Measurements from ENCODE around the gene MUC5AC. TPM values are rescaled to one million over a fixed set of nuclear protein-coding genes. Genes with fewer than 3 reads are reported as not detected.

The MUC5AC gene
- polyA plus RNA-seq, 4 donors: 0.06 to 0.13 TPM; not detected in 2

DNA sequence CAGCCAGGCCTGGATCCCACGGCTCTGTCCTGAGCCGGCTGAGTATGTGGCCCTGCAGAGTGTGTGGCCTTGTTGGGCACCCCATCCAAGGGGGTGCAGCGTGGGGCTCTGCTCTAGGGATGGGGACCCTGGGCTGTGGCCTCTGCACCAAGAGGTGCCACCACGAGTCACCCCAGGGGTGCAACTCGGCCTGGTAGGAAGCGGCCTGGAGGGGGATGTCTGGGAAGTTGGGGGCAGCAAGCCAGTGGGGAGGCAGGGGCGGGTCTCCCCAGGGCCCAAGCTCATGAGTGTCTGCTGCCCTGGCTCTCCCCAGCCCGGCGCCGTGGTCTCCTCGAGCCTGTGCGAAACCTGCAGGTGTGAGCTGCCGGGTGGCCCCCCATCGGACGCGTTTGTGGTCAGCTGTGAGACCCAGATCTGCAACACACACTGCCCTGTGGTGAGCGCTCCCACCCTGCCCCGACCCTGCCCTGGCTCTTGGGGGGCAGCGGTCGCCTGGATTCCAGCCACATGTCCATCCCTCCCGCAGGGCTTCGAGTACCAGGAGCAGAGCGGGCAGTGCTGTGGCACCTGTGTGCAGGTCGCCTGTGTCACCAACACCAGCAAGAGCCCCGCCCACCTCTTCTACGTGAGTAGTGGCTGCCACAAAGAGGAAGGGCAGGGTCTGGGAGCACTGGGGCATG is 40.9 kb downstream of the MUC5AC start:
- H3K27me3 ChIP-seq (ENCODE audit: control insufficient read depth in 3 of 3, insufficient read depth in 3 of 3, low read length in 3 of 3): peaks cover 0 to 11% (median 2%) of the 10 kb centered on the region in 3 donors
- H3K4me1 ChIP-seq (ENCODE audit: control insufficient read depth in 3 of 3, insufficient read depth in 2 of 3, low read depth in 1 of 3, low read length in 2 of 3): no peaks in the 10 kb centered on the region
- no peaks in the 10 kb centered on the region for H3K36me3 ChIP-seq (ENCODE audit: control insufficient read depth in 3 of 3, insufficient read depth in 2 of 3, low read depth in 1 of 3, low read length in 3 of 3)
- no peak for FAIRE-seq
- no peak overlapping the region for H3K27ac ChIP-seq (ENCODE audit: low read depth in 1 of 3, low read length in 2 of 3)
- H3K9me3 ChIP-seq (ENCODE audit: control insufficient read depth in 2 of 2, insufficient read depth in 1 of 2, low read depth in 1 of 2, low read length in 1 of 2): peaks cover 0 to 4% of the 10 kb centered on the region in 2 donors
- DNase-seq: no peak
- no peak overlapping the region for H3K4me3 ChIP-seq (ENCODE audit: low read depth in 1 of 3, low read length in 3 of 3)
- 67 to 74% (median 74%) methylated on average over 23 to 26 of the region's 26 CpGs for WGBS, 3 donors

- Histone ChIP-seq H3K4me3 (ENCODE audit: low read depth in 1 of 3, low read length in 3 of 3) (no peak overlapping the region), H3K27me3 (ENCODE audit: control insufficient read depth in 3 of 3, insufficient read depth in 3 of 3, low read length in 3 of 3) (peaks cover 0 to 11% (median 2%) of the 10 kb centered on the region in 3 donors), H3K27ac (ENCODE audit: low read depth in 1 of 3, low read length in 2 of 3) (no peak overlapping the region), H3K4me1 (ENCODE audit: control insufficient read depth in 3 of 3, insufficient read depth in 2 of 3, low read depth in 1 of 3, low read length in 2 of 3) (no peaks in the 10 kb centered on the region), H3K36me3 (ENCODE audit: control insufficient read depth in 3 of 3, insufficient read depth in 2 of 3, low read depth in 1 of 3, low read length in 3 of 3) (no peaks in the 10 kb centered on the region), H3K9me3 (ENCODE audit: control insufficient read depth in 2 of 2, insufficient read depth in 1 of 2, low read depth in 1 of 2, low read length in 1 of 2) (no peaks in the 10 kb centered on the region)
- WGBS, 3 donors: 60 to 78% (median 65%) methylated on average over 27 of the region's 27 CpGs
- FAIRE-seq (no peak), DNase-seq (no peak)
These were observed 41.5 kb downstream of the MUC5AC start for GRCh38 chr11:1199241-1199750.

GRCh38 chr11:1199751-1200610 is 42.2 kb downstream of the MUC5AC start:
- H3K27me3 ChIP-seq (ENCODE audit: control insufficient read depth in 3 of 3, insufficient read depth in 3 of 3, low read length in 3 of 3): peaks cover 0 to 11% (median 2%) of the 10 kb centered on the region in 3 donors
- H3K36me3 ChIP-seq (ENCODE audit: control insufficient read depth in 3 of 3, insufficient read depth in 2 of 3, low read depth in 1 of 3, low read length in 3 of 3): no peaks in the 10 kb centered on the region
- FAIRE-seq (no peak), DNase-seq (no peak)
- H3K27ac ChIP-seq (ENCODE audit: low read depth in 1 of 3, low read length in 2 of 3): no peak overlapping the region
- no peaks in the 10 kb centered on the region for H3K9me3 ChIP-seq (ENCODE audit: control insufficient read depth in 2 of 2, insufficient read depth in 1 of 2, low read depth in 1 of 2, low read length in 1 of 2)
- 53 to 66% (median 62%) methylated on average over 47 of the region's 47 CpGs for WGBS, 3 donors
- H3K4me1 ChIP-seq (ENCODE audit: control insufficient read depth in 3 of 3, insufficient read depth in 2 of 3, low read depth in 1 of 3, low read length in 2 of 3): no peaks in the 10 kb centered on the region
- H3K4me3 ChIP-seq (ENCODE audit: low read depth in 1 of 3, low read length in 3 of 3): no peak overlapping the region

DNA sequence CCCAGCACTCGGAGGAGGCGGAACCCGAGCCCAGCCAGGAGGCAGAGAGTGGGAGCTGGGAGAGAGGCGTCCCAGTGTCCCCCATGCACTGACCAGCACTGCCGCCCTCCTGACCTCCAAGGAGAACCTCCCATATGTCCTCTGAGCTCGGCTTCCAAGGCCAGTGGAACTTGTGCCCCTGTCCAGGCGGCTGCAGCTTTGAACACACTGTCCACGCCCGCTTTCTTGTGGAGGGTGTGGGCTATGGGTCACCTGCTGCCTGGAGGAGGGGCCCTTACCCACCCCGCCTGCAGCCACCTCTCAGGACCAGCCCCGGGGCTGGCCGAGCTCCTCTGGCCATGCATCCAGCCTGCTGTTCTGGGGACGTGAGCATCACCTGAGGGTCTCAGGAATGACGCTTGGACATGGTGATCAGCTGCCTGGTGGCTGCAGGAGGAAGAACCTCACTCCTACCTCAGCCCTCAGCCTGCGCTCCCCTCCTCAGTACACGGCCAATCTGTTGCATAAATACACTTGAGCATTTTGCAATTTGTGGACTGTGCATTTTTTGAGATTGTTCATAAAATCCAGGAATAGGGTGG is 42.9 kb downstream of the MUC5AC start:
- Histone ChIP-seq H3K9me3 (ENCODE audit: control insufficient read depth in 2 of 2, insufficient read depth in 1 of 2, low read depth in 1 of 2, low read length in 1 of 2) (no peaks in the 10 kb centered on the region), H3K36me3 (ENCODE audit: control insufficient read depth in 3 of 3, insufficient read depth in 2 of 3, low read depth in 1 of 3, low read length in 3 of 3) (no peaks in the 10 kb centered on the region), H3K27ac (ENCODE audit: low read depth in 1 of 3, low read length in 2 of 3) (no peak overlapping the region), H3K27me3 (ENCODE audit: control insufficient read depth in 3 of 3, insufficient read depth in 3 of 3, low read length in 3 of 3) (peaks cover 0 to 11% (median 2%) of the 10 kb centered on the region in 3 donors), H3K4me3 (ENCODE audit: low read depth in 1 of 3, low read length in 3 of 3) (no peak overlapping the region), H3K4me1 (ENCODE audit: control insufficient read depth in 3 of 3, insufficient read depth in 2 of 3, low read depth in 1 of 3, low read length in 2 of 3) (no peaks in the 10 kb centered on the region)
- DNase-seq: no peak
- WGBS, 3 donors: 43 to 62% (median 55%) methylated on average over 13 to 16 of the region's 16 CpGs
- no peak for FAIRE-seq

- Histone ChIP-seq H3K36me3 (ENCODE audit: control insufficient read depth in 3 of 3, insufficient read depth in 2 of 3, low read depth in 1 of 3, low read length in 3 of 3) (no peaks in the 10 kb centered on the region), H3K27ac (ENCODE audit: low read depth in 1 of 3, low read length in 2 of 3) (no peak overlapping the region), H3K9me3 (ENCODE audit: control insufficient read depth in 2 of 2, insufficient read depth in 1 of 2, low read depth in 1 of 2, low read length in 1 of 2) (no peaks in the 10 kb centered on the region), H3K4me1 (ENCODE audit: control insufficient read depth in 3 of 3, insufficient read depth in 2 of 3, low read depth in 1 of 3, low read length in 2 of 3) (no peaks in the 10 kb centered on the region), H3K27me3 (ENCODE audit: control insufficient read depth in 3 of 3, insufficient read depth in 3 of 3, low read length in 3 of 3) (peaks cover 0 to 11% (median 0%) of the 10 kb centered on the region in 3 donors), H3K4me3 (ENCODE audit: low read depth in 1 of 3, low read length in 3 of 3) (no peak overlapping the region)
- no peak for DNase-seq
- WGBS, 3 donors: 68 to 89% (median 79%) methylated on average over 4 of the region's 4 CpGs
- FAIRE-seq: no peak
These were observed 43.8 kb downstream of the MUC5AC start for GRCh38 chr11:1201395-1202153.

DNA sequence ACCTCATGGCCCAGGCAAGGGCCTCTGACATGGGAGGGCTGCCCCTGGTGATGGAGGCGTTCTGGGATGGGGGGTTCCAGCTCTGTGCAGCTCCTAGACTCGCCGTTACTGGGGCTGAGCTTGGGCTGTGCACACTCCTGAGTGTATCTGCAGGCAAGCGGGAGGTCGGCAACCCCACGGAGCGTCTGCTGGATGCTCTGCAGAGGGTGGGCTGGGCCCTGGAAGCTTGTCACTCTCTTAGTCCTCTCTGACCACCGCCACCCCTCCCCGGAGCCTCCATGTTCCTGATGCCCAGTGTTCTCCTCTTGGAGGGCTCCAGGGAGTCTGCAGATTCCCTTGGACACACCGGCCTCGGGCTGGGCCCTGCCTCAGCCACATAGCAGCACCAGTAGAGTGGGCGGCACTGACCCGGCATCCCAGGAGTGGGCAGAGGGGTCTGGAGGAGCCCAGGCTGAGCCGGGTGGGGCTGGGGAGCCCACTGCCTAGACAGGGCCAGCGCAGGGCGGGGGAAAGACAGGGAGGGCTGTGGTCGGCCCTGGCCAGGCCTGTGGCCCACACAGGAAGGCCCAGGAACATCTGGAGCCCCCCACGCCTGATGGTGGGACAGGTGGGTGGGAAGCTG is 44.5 kb downstream of the MUC5AC start:
- H3K27ac ChIP-seq (ENCODE audit: low read depth in 1 of 3, low read length in 2 of 3): no peak overlapping the region
- no peaks in the 10 kb centered on the region for H3K9me3 ChIP-seq (ENCODE audit: control insufficient read depth in 2 of 2, insufficient read depth in 1 of 2, low read depth in 1 of 2, low read length in 1 of 2)
- WGBS, 3 donors: 41 to 53% (median 42%) methylated on average over 16 to 18 of the region's 18 CpGs
- no peaks in the 10 kb centered on the region for H3K4me1 ChIP-seq (ENCODE audit: control insufficient read depth in 3 of 3, insufficient read depth in 2 of 3, low read depth in 1 of 3, low read length in 2 of 3)
- FAIRE-seq: no peak
- DNase-seq: no peak
- H3K36me3 ChIP-seq (ENCODE audit: control insufficient read depth in 3 of 3, insufficient read depth in 2 of 3, low read depth in 1 of 3, low read length in 3 of 3): no peaks in the 10 kb centered on the region
- H3K27me3 ChIP-seq (ENCODE audit: control insufficient read depth in 3 of 3, insufficient read depth in 3 of 3, low read length in 3 of 3): peaks cover 0 to 11% (median 0%) of the 10 kb centered on the region in 3 donors
- H3K4me3 ChIP-seq (ENCODE audit: low read depth in 1 of 3, low read length in 3 of 3): no peak overlapping the region

- FAIRE-seq (no peak), DNase-seq (peak; percentile 38 to 66)
- Histone ChIP-seq H3K27ac (ENCODE audit: low read depth in 1 of 3, low read length in 2 of 3) (no peak overlapping the region), H3K9me3 (ENCODE audit: control insufficient read depth in 2 of 2, insufficient read depth in 1 of 2, low read depth in 1 of 2, low read length in 1 of 2) (no peaks in the 10 kb centered on the region), H3K27me3 (ENCODE audit: control insufficient read depth in 3 of 3, insufficient read depth in 3 of 3, low read length in 3 of 3) (peaks cover 0 to 11% (median 0%) of the 10 kb centered on the region in 3 donors), H3K36me3 (ENCODE audit: control insufficient read depth in 3 of 3, insufficient read depth in 2 of 3, low read depth in 1 of 3, low read length in 3 of 3) (no peaks in the 10 kb centered on the region), H3K4me1 (ENCODE audit: control insufficient read depth in 3 of 3, insufficient read depth in 2 of 3, low read depth in 1 of 3, low read length in 2 of 3) (no peaks in the 10 kb centered on the region), H3K4me3 (ENCODE audit: low read depth in 1 of 3, low read length in 3 of 3) (no peak overlapping the region)
- WGBS, 3 donors: 23 to 24% (median 24%) methylated on average over 27 to 32 of the region's 32 CpGs
These were observed 45.2 kb downstream of the MUC5AC start for GRCh38 chr11:1202776-1203504.
